NCI-H82 treated with DMSO at 0.1 percent for 48 hours (cell line): Measurements from ENCODE around the gene DPEP1.
"Not testable (repeated sequence)": the region's sequence is repeated elsewhere in the genome, so short reads cannot be mapped to it uniquely, and the experiment has no call there.

Experiments used
- DNase-seq: peaks from one replicate; lab custom pipeline; 2025; ENCODE audit not compliant: unreplicated experiment; lab: John Stamatoyannopoulos, UW

DPEP1 gene

DNA sequence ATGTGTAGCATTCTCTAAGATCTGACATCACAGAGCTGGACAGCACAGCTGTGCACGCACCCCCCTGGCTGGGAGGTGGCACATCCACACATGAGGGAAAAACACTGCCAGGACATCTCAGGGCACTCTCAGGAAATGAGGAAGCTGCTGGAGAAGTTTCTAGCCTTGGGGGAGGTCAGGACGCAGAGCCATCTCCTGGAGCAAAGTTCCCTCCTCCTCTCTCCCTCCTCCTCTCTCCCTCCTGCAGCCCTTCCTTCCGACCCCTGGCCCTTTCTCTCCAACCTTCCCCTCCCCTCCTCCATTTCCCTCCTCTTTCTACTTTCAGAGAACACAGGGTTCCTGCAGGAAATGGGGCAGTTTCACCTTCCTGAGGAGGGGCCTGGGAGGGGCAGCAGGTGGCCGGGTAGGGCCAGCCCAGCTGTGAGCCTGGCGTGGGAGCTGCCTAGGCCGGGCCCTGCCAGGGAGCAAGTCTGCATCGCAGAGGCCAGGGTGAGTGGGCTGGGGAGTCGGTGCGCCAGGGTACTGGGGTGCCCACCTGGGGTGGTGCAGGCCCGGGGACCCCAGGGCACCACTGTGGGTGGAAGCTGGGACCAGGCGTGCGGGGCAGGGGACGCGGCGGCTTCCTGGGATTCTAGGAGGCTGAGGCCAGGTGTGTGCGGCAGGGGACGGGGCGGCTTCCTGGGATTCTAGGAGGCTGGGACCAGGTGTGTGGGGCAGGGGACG, at the start of gene DPEP1:
Gene DPEP1 (plus strand): TSS at position 412 of the 723 bp plus-strand sequence. CDS start 16,769 bp downstream, outside the sequence.
- no peak for DNase-seq

DNA sequence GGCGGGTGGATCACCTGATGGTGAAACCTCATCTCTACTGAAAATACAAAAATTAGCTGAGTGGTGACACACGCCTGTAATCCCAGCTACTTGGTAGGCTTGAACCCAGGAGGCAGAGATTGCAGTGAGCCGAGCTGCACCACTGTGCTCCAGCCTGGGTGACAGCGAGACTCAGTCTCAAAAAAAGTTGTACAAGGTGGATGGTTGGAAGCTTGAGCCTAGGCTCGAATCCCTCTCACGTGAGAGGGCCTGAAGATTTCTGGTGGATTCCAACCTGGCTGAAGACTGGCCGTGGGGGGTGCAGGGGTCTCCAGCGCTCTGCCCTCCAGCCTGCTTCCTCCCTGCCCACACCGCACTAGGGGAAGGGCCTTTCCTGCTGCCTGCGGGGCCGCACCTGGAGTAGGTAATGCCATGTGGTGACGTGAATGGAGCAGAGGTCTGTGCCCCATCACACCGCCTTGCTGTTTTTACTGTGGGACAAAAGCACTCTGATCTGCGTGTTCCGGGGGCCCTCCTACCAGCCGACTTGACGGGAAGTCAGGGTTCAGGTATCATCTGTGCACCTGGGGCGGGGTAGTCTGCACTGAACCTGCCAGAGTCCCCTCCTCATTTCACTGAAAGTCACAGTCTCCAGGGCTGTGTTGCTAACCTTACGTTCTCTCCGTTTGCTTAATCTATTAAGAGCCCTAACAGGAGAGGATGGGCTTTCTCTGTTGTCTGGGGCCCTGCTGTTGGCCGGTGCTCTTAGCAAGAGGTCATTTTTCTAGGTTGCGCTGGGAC, 48.8 kb upstream of the DPEP1 start:
- no peak for DNase-seq

DNA sequence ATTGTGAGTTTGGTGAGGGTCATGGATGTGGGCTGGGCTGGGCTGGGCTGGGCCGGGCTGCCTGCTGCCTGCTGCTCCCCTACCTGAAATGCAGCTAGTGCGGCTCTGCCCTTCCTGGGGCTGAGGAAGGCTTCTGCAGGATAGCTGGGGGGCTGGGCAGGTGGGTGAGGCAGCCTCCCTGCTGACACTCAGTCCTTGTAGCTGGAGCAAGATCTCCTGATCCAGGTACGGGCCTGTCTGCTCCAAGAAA, 48.3 kb upstream of the DPEP1 start:
- DNase-seq, result no peak

DNA sequence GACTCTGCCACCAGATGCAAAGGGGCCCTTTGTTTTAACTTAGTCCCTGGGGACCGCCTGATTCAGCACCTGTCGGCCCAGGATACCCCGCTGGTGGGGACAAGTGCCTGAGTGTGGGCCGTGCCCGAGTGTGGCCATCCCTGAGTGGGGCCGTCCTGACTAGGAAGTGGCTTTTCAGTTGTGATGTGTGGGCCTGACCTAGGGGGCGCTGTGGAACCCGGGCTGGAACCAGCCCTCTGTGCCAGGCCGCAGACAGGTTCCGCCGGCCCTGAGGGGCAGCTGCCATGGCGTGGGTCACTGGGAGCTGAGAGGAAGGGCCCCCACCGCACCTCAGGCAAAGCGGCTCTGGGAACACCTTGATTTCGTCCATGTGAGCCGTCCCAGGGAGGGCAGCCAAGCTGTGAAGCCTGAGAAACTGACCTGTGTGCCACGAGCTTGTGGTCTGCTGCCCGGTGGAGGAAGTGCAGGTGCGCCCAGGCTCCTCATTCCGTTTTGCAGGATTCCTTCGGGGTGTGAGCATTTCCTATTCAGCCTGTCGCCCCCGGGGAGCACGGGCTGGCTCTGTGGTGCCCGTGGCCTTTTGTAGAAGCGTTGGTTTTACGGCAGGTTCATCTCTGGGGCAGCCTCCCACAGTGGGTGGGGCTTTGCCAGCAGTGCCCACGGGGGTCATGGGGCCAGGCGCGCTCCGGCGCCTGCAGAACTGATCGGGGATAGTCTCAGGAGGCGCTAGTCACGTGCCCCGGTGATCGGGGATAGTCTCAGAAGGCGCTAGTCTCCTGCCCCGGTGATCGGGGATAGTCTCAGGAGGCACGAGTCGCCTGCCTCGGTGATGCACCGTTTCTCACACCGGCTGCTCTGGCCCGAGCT, 47.7 kb upstream of the DPEP1 start:
- peak; percentile 68 for DNase-seq

DNA sequence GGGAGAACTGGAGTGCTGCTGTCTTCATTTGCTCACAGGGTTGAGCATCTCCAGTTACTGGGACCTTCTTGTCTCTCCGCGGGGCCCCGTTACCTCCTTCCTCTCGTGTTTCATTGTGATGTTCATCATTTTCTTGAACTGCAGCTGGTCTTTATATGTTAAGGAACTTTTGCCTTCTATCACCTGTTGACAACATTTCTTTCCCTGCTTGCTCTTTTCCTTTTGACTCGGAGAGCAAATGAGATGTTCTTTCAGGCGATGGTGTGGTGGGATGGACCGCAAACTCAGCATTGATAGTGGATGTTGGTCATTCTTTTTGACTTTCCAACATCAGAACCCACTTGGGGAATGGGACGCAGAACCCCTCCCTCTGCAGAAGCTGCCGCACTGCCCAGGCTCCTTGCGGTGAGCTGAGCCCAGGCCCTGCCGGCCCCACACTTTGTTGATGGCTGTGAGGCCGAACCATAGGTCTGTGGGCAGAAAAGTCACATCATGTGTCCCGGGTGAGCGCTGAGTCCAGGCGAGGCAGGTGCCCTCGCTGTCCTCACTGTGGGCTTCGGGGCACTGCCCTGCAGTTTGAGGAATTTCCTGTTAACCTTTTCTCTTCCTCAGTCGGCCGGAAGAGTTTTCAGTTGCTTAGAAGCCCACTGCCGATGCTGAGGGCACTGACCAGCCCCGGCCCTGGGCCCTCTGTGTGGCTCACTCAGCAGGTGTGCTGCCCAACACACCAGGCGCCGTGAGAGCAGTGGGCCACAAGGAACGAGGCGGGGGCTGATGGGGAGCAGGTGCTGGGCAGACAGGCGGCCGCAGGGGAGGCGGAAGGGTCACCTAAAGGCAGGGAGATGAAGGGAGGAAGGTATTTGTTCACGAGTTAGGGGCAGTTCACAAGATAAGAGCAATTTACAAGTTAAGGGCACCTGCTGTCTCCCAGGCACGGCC, 45.5 kb upstream of the DPEP1 start:
- DNase-seq, result no peak

DNA sequence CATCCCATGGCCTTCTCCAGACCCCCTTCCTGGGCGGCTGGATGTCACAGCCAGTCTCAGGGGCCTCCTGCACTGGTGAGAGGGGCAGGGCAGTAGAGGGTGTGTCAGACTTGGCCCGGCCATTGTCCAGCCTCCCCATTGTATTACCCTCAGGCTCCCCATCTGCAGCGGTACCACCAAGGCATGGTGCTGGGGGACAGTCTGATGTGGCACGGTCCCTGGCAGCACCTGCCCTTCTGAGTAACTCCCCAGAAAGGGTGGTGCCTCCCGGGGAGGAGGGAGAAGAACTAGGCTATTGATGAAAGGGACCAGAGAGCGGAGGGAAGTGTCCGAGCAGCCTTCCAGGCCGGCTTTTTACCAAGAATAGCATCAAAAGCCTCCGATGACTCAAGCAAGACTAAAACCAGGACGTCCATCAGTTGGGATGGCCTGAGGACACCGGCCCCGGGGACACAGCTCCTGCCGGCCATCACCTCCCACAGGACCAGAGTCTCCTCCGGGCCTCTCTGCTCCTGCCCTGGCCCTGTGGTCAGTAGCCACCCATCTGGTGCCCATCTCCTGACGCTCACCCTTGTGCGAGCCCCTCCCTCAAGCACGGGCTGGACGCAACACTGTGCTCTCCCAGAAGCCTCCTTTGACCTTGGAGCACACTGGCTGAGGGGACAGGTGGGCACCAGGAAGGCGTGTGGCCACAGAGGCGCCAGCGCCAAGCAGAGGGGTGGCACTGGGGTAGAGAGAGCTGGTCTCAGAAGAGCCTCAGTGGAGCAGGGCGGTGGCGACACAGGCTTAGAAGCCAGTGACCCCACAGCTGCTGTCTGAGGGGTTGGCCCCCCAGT, 43.7 kb upstream of the DPEP1 start:
- no peak for DNase-seq

DNA sequence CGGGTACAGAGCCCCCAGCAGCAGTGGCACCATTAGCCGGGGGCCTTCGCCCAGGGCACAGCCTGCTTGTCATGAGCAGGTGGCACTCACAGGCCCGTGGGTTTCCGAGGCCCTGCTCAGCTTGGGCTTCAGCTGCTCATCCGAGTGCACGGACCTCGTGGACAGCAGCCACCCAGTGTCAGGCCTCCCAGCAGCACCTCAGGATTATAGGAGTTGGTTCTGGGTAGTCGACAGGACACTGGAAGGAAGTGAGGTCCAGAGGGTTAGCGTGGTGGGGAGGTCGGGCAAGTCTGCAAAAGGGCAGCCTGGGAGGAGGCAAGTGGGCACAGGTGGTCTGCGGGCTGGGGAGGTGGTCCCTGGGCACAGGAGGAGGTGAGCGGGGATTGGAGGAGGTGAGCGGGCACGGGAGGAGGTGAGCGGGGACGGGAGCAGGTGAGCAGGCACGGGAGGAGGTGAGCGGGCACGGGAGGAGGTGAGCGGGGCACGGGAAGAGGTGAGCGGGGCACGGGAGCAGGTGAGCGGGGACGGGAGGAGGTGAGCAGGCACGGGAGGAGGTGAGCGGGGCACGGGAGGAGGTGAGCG, 43.0 kb upstream of the DPEP1 start:
- no peak for DNase-seq

DNA sequence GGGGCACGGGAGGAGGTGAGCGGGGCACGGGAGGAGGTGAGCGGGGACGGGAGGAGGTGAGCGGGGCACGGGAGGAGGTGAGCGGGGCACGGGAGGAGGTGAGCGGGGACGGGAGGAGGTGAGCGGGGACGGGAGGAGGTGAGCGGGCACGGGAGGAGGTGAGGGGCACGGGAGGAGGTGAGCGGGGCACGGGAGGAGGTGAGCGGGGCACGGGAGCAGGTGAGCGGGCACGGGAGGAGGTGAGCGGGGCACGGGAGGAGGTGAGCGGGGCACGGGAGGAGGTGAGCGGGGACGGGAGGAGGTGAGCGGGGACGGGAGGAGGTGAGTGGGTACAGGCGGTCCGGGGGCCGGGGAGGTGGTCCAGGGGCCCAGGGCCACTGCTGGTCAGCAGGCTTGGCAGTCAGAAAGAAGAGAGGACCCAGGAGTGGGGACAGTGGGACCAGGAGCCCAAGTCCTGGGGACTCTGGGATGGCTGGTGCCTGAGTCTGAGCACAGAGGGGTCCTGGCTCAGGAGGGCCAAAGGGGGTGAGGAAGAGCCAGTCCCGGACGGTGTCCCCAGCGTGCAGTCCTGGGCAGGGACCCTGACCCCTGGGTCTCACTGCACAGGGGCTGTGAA, 42.4 kb upstream of the DPEP1 start:
- DNase-seq, result not testable (repeated sequence)

DNA sequence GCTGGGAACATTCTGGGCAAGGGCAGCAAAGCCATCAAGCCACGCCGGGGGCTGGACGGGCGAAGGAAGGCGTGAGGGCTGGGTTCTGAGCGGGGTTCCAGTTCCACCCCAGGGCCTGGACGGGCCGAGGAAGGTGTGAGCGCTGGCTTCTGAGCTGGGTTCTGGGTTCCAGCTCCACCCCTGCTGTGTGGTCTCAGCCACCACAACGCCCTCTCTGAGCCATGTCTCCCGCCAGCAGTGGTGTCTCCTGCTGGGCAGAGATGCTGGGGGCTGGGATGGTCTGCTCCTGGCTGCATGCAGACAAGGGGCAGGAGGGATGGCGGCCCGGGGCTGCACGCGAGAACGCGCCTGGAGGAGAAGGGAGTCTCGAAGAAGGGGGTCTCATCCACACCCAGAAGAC, 41.8 kb upstream of the DPEP1 start:
- no peak for DNase-seq

DNA sequence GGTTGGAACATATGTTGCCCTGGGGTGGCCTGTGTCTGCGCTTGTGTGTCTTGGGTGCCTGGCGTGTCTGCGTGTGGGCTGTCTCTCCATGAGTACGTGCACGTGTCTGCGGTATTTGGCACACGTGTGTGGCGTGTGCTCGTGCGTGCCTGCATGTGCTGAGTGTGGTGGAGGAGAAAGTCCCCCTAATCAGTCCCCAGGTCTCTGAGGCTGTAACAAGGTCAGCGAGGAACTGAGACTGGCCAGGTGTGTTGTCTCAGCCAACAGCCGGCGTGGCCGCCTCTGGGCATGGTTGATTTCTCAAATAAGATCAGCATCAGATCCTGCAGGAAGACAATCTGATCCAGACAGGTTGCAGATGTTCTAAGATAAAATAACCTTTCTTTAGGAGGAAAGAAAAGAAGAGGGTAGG, 41.4 kb upstream of the DPEP1 start:
- DNase-seq, result no peak

DNA sequence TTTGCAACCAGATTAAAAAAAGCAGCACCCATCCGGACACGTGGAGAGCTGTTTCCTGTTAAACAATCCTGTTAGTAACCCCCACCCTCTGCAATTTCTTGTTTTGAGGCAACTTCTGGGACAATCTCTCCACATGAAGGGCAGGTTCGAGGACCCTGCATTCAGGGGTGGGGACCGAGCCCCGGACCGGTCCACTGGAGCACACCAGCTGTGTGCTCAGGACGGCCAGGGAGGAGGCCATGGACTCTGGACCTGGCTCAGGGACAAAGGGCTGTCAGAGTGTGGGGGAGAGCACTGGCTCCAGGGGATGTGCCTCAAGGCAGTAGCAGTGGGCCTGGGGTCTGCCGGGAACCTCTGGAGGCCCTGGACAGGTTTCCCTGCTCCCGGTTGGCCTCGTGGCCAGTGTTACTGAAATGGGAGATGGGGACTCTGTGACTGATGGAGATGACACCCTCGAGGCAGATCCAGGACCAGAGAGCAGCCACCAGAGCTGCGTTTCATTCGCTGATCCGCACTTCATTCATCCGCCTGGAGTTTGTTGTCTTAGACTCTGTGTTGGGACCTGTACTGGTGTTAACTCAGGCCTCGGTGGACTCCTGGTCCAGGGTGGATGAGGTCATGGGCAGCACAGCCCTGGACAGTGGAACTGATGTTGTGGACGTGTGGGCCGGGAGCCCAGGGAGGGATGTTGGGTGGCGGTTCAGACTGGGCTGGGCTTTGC, 40.8 kb upstream of the DPEP1 start:
- DNase-seq, result no peak

DNA sequence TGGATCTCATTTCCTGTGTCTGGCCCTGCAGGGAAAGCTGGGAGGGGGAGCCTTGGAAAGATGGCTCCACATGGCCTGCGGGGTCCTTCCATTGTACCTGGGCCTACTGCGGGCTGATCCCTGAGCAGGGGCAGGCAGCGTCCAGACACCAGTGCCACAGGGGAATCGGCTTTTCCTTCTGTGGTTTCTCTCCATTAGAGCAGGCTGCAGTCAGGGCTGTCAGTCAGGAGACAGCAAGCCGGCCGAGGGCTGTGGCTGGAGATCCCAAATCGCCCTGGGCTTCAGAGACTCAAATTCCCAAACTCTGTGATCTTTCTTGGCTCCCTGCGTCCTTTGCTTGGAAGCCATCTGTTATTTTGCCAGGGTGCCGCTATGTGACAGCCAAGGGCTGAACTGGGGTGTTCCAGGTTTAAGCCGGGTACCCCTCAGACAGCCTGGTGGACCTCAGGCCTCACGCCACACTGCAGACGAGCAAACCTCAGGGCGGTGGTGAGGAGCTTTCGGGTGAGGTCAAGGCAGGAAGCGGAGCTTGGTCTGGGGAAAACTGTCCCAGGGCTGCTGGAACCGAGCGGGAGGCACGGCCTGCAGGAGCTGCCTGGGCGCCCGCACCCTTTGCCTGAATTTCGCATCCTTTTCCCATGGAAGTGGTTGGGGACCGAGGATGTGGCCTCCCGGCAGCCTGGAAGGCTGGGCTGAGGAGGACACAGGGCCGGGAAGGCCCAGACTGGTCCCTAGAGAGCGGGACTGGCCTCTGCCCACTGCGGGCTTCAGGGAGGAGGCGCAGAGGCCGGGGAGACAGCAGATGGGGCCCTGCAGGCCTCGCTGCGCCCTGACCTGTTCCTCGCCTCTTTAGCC, 39.4 kb upstream of the DPEP1 start:
- DNase-seq, result no peak

DNA sequence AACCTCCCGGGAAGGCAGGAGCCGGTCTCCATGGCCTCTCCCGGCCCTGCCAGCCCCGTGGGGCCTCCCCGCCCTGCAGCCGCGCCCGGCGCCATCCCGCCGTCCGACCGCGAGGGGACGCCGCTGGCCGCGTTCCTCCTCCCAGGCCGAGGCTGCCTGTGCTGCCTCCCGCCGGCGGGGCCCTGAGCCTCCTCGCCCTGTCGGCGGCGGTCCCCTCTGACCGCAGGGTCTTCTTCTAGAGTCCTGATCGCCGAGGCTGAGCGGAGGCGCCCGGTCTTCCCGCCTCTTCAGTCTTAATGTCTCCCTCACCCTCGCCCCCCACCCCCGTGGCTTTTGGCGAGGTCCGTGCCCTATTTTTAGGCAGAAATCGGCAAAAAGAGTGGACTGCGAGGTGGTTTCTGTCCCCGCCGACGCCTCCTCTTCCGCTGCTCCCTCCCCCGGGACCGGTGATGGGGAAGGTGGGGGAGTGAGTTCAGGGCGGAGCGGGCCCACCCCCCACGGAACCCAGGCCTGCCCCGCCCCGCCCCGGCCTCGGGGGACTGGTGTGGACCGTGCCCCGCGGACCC, 38.7 kb upstream of the DPEP1 start:
- DNase-seq, result no peak

DNA sequence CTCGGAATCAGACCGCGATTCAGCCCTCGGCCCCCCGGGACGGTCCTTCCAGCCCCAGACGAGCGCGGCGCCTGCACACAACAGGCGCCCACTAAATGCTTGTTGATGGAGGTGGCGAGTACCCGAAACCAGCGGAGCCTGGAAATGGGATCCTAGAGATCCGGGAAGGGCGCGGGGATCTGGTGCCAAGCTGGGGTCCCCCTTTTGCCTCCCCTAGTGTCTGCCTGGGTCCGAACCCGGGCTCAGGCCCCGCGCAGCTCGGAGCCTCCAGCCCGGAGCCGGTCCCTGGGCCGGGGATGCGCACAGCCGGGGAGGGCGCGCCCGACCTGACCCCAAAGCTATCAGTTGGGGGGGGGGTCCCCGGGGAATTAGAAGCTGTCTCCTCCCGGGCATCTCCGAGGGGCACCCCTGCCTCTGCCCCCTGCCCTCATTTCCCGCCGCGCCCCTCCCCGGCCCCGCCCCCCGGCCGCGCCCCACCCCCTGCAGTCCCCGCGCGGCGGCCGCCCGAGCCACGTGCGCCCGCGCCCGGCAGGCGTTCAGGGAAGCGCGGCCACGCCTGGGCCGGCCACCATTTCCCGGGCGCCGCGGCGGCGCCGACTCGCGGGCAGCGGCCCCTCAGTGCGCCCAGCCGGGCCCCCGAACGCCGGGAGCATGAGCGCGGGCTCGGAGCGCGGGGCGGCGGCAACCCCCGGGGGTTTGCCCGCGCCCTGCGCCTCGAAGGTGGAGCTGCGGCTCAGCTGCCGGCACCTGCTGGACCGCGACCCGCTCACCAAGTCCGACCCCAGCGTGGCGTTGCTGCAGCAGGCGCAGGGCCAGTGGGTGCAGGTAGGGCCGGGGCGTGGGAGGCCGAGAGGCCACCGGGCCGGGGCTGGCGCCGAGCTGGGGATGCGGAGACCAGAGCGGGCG, 37.9 kb upstream of the DPEP1 start, which contains the start of gene CPNE7:
Gene CPNE7 (plus strand): TSS at position 512 of the 906 bp plus-strand sequence. CDS start 140 bp downstream, at position 652.
- DNase-seq, result no peak

DNA sequence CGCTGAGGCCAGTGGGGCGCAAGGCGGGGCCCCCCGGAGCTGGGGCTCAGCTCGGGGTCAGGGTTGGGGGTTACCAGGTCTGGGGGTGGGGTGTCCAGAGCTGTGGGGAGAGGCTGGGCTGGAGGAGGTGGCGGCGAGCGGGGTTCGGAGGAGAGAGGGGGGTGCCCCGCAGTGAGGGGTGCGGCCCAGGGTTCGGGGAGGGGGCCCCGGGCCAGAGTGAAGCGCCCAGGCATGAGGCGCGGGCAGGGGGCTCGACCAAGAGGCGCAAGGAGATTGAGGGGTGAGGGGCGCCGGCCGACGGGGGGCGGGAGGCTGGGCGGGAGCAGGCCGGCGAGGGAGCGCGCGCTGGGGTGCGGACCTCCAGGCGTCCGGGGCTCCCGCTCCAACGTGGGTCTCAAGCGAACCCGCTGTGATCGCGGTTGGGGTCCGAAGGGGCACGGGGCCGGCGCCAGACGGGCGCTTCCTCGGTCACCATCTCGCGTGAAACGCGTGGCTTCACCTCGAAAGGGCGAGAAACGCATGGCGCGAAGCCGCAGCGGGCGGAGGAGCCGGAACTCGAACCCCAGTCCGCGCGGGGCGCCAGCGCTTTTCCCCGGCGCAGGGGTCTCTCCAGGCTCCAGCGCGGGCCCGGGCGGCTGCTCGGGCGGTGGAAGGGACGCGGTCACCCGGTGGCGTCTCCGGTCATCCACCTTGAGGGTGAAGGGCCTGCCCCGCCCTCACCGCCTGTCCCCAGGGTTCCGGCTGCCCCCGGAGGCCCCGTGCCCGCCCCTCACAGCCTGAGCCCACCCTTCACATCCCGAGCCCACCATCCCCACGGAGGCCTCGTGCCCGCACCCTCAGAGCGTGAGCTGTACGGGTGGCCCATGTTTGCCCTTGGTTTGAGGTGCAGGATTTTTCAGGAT, 37.0 kb upstream of the DPEP1 start:
- no peak for DNase-seq
